Subcutaneous adipose tissue (tissue), 4 donors: ENCODE measurements around the gene ZNF541. TPM values are rescaled to one million over a fixed set of nuclear protein-coding genes. Genes with fewer than 3 reads are reported as not detected.

Experiments used
- CTCF ChIP-seq: fragments of 450-650 bp; IDR thresholded peaks from one replicate; pipeline ENCODE4 v1.5.1; 2016; ENCODE audit warnings: low read depth, mild to moderate bottlenecking, control low read depth, antibody characterized with exemption, moderate library complexity
- total RNA-seq, 4 donors: library from RNA; depleted of rRNA; stranded (reverse); fragments of >200 nt; gene quantifications; one replicate each; pipeline ENCODE4 v1.1.0, GENCODE V29; 2016

The ZNF541 gene
- total RNA-seq, 4 donors from 2014 or later = 0.44 to 2.3 TPM; not detected in 2

- TF ChIP-seq CTCF = no peak
Observed at GRCh38 chr19:47603706-47604565, 31.0 kb upstream of the ZNF541 start.

- no peak for TF ChIP-seq CTCF
Observed at GRCh38 chr19:47601180-47601904, 28.4 kb upstream of the ZNF541 start.

- TF ChIP-seq CTCF = no peak
Observed at GRCh38 chr19:47600246-47601179, 27.6 kb upstream of the ZNF541 start.

DNA sequence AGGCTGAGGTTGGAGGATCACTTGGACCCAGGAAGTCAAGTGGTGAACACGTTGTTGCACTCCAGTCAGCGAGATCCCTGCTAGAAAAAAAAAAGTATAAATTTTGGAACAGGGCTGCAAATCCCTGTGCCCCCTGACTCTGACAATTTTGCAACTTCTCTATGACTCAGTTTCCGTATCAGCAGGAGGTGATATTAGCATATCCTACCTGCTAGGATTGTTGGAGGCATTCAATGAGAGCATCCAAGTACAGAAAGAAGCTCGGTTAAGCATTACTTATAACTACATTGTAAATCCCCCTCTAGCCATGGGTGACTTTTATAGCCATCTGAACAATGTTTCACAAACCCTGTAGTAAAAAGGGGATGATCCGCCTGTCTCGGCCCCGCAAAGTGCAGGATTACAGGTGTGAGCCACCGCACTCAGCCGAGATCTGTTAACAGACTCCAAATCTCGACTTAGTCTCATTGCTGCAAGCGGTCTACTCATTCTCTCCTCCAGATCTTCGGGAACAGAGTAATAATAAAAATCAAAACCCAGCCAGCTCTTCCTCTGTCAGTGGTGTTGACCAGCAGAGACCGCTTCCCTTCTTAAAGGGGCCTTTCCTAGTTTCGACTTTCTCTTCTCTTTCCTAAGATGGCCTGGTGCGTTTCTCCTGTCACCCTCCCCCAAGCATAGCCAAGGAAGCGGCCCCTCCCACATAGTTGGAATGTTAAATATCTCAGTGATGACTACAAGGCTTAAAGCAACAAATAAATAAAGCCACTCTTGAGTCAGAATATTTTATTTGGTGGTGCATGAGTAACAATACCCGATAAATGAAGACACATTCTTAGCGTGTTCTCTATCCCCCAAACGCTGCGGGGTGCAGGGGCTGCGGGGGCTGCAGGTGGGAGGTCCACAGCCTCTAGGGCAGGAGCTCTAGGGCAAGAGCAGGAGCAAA, 25.7 kb upstream of the ZNF541 start:
- no peak for TF ChIP-seq CTCF

GRCh38 chr19:47595944-47596343, 23.0 kb upstream of the ZNF541 start:
- TF ChIP-seq CTCF = no peak

GRCh38 chr19:47593860-47594259, 20.9 kb upstream of the ZNF541 start:
- no peak for TF ChIP-seq CTCF
